ENCODE measurements around the gene CHMP4A.

Gene CHMP4A

GRCh38 chr14:24194873-24195185 lies 18.5 kb downstream of the CHMP4A start:
- no peak for DNase-seq

- DNase-seq: no peak
Observed at GRCh38 chr14:24194186-24194872, 19.0 kb downstream of the CHMP4A start.

- no peak for DNase-seq
Observed at GRCh38 chr14:24192933-24193332, 20.4 kb downstream of the CHMP4A start.

- DNase-seq: no peak
Observed at GRCh38 chr14:24190416-24190815, 22.9 kb downstream of the CHMP4A start.

- DNase-seq: no peak
Observed at GRCh38 chr14:24189460-24189859, 23.8 kb downstream of the CHMP4A start.

- no peak for DNase-seq
Observed at GRCh38 chr14:24189059-24189375, 24.3 kb downstream of the CHMP4A start.

- peak; percentile 89 for DNase-seq
Observed at GRCh38 chr14:24188251-24189058, 24.8 kb downstream of the CHMP4A start, which contains the start of gene IPO4. IPO4 (minus strand) TSS chr14:24188816; CDS start chr14:24188787, 29 bp downstream.

- no peak for DNase-seq
Observed at GRCh38 chr14:24187539-24187915, 25.8 kb downstream of the CHMP4A start.

GRCh38 chr14:24186831-24187538 lies 26.3 kb downstream of the CHMP4A start:
- no peak for DNase-seq

- DNase-seq: no peak
Observed at GRCh38 chr14:24185741-24186140, 27.5 kb downstream of the CHMP4A start.

- DNase-seq: no peak
Observed at GRCh38 chr14:24185026-24185425, 28.3 kb downstream of the CHMP4A start.

GRCh38 chr14:24184104-24184970 lies 29.0 kb downstream of the CHMP4A start:
- no peak for DNase-seq

GRCh38 chr14:24183014-24183481 lies 30.2 kb downstream of the CHMP4A start:
- no peak for DNase-seq

- no peak for DNase-seq
Observed at GRCh38 chr14:24182110-24182882, 31.0 kb downstream of the CHMP4A start.

GRCh38 chr14:24181371-24182077 lies 31.8 kb downstream of the CHMP4A start:
- DNase-seq: no peak

GRCh38 chr14:24179961-24180796 lies 33.1 kb downstream of the CHMP4A start:
- DNase-seq: no peak

- DNase-seq: no peak
Observed at GRCh38 chr14:24179294-24179960, 33.9 kb downstream of the CHMP4A start.

GRCh38 chr14:24178399-24179178 lies 34.7 kb downstream of the CHMP4A start:
- no peak for DNase-seq

- no peak for DNase-seq
Observed at GRCh38 chr14:24177891-24178290, 35.4 kb downstream of the CHMP4A start.

Measured in NCI-H1048 (cell line).